Raji (cell line): ENCODE results near the gene SLC26A1.

Experiments used
- POLR2A ChIP-seq: IDR thresholded peaks from 2 replicates; pipeline ENCODE4 v1.6.1; 2011; ENCODE audit warnings: low read depth, low read length, control low read depth; ENCODE audit not compliant: insufficient read depth

The SLC26A1 gene

DNA sequence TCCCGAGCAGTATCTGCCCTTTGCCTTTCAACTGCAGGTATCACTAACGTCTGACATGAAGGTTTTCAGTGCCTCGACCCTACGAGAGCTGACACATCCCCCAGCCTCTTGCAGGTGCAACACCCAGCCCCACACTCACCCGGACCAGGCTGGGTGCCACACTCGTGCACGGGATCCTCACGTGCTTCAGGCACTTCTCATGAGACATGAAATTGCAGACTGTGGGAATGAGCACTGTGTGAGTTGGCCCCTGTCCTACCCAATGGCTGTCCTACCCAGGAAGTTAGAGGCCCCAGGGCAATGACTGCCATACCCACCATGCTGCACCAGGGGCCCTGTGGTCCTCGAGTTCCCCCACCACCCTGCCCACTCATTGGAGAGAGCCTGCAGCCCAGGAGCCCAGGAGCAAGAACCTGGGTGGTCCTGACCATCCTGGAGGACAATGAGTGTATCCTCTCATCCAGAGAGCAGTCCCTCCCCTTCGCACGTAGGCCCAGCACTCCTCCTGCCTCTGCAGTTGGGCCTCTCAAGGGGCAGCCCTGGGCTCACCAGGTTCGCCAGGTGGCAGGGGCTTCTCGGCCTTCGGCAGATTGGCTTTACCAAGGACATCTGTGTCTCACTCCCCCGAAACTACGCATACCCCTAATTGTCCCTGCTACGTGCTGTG, 22.2 kb downstream of the SLC26A1 start:
- TF ChIP-seq POLR2A: no peak

DNA sequence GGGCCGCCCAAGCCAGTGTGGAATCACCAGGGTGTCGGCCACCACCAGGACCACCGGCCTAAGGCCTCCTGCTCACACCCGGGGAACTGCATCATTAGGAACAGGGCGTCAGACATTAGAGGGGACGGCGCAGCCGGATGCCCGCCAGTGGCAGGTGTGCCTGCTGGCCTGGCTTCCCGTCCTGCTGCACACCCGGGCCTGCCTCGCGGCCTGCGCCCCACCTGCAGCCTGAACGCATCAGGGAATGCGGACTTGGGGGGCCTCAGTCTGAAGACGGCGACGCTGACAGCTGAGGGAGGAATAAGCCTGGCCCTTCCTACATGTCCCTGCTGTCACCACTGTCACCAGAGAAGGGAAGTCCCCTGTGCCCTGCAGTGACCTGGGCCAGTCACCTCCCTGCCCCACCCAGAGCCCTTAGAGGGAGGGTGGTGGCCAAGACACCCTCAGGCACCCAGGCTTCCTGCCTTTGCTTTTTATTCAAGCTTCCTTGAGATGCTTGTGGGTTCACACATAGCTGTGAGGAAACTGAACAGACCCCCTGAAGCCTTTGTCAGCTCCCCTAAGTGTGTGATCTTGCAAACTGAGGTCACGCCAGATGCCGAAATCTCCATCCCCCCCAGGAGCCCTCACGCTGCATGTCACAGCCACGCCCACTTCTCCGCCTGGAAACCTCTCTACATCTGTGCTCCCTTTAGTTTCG, 23.0 kb downstream of the SLC26A1 start:
- TF ChIP-seq POLR2A: no peak

DNA sequence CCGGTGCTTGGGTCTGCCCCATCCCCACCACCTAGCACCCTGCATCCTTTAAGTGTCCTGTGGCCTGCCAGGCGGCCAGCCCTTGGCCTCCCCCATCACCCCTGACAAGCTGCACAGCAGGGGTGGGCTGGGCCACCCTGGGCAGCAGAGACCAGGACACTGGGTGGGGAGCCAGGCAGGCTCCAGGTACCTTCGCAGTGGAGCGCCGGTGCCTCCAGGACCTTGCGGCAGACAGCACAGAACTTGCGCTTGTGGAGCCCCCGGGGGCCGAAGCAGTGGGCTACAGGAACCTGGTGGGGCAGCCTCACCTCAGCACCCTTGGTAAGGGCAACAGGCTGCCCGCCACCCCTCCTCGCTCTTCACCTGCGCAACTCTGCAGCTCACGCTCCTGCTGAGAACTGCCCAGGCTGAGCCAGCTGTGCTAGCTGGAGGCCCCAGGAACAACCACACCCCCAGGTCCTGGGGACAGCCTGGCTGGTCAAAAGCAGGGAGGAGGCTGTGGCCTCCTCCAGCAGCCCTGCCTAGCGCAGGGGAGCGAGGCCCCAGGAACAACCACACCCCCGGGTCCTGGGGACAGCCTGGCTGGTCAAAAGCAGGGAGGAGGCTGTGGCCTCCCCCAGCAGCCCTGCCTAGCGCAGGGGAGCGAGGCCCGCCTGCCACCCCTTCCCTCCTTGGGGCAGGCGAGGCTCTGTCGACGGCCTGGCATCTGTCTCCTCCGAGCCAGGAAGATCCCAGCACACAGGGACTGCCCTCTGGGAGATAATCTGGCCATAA, 24.4 kb downstream of the SLC26A1 start:
- no peak for TF ChIP-seq POLR2A

DNA sequence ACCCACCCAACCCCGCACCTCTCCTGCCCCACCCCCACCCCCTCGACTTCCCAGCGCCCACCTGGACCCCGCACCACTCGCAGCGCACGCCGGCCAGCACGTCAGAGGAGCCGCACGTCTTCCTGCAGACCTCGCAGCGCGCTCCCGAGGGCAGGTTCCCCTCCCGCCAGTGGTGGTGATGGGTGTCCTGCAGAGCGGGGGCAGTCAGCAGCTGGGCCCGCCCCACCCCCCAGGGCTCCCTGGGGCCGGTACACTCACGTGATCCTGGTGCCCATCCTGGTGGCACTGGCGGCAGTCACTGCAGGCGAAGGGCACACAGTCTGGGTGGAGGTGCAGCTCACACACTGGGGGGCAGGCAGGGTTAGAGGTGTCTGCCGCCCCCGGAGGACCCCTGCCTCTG, 25.0 kb downstream of the SLC26A1 start:
- no peak for TF ChIP-seq POLR2A

DNA sequence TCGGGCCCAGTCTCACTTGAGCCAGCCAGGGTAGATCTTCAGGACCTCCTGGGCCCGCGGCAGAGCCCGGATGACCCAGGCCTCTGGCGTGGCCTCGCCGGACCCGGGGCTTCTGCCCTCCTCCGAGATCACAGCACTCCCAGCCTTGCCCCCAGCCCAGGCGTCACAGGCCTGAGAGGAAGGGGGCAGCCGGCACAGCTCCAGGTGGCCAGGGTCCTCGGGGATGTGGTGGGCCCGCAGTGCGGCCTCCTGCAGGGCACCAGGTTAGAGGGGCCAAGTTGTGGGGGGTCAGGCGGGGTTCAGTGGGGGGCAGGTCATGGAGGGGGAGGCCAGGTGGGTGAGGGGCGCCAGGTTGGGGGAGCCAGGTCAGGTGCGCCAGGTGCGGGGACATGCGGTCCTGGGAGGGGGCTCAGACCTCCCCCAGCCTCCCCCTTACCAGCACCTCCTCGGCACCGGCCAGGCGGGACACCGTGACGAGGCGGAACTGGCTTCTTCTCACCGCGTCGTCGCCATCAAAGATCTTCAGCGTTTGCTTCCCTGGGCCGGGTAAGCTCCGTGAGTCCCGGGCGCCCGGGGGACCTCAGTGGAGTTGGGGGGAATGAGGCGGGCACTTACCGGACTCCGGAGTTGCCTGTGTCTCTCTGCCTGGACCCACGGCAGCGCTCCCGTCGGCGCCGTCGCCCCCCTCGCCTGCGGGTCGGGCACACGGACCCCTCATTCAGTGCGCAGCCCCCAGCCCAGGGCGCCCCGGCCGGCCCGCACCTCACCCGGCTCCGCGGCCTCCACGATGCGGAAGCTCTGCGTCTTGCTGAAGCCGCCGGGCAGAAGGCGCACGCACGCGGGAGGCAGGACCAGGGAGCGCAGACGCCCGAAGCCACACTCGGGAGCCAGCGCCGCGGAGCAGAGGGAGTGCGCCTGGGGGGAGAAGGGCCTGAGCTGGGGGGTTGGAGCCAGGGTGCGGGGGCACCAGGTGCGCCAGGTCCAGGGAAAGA, 25.8 kb downstream of the SLC26A1 start:
- TF ChIP-seq POLR2A: no peak

DNA sequence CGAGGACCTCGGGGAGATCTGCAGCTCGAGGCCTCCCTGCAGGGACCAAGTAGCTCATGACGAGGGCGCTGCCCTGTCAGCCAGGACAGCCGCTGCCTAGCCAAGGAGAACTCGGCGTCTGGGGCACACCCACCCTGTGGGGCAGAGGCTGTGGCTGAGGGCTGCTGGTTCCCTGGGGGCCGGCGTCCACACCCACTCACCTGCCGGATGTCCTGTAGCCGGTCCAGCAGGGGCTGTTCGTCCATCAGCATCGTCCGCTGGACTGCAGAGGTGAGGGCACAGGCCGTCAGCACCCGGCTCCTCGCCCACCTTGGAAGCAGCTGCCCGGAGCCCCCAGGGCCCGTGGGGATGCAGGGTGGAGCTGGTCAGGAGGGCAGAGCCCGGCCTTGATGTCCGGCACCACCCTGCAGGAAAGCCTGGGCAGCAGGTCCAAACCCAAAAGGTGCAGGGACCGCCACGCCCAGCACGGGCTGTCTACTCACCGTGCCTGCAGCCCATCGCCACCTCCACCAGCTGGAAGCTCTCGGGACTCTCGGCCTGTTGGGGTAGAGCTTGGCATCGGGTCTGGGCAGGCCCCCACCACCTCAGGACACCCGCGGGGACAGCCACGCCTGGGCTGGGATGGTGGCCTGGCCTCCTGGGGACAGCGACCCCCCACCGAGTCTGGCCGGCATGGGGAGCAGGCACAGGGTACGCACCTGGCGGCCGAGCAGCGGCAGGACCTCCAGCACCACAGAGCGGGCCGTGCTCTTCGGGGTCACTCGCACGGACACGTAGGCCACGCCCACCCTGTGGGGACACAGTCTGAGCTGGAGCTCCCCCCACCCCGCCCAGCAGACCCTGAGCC, 26.7 kb downstream of the SLC26A1 start:
- TF ChIP-seq POLR2A: no peak

DNA sequence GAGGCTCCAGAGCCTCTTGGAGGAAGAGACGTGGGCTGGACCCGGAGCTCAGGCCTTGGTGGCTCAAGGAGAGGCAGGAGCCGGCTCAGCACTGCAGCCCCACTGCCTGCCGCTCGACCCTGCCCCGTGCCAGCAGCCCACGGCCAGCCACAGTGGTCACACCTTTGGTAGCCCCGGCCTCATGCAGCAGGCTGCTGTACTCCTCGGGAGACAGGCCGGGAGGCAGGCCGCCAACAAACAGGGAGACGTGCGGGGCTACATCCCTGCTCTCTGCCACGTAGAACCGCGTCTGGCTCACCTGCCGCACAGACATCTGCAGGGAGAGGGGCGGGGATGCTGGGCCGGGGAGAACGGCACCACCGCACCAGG, 27.5 kb downstream of the SLC26A1 start:
- TF ChIP-seq POLR2A: no peak

DNA sequence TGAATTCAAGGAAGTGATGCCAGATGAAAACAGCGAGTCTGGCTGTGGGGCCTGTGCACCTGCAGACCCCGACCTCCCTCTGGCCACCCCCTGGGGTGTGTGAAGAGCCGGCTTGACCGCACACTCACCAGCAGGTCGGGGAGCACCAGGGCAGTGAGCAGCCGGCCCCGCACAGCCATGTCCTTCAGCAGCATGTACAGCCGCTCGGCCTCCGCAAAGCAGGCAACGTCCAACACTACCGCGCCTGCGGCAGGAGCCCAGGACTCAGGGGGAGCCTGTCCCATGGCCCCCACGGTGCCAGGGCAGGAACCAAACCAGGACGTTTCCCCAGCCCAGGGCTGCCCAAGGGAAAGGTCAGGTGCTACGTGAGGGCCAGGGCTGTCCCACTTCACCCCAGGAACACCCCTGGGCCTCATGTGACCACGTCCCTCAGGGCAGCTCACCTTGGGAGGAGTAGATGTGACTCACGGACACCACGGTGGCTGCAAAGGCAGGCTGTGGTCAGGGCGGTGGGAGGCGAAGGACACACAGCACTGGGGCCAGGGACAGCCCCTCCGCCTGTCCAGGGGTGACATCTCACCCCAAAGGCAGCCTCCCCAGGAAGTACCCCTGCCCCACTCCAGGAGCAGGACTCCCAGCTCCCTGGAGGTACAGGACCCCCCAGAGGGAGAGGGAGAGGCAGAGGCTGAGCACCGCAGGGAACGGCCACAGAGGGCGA, 28.0 kb downstream of the SLC26A1 start:
- TF ChIP-seq POLR2A: no peak

DNA sequence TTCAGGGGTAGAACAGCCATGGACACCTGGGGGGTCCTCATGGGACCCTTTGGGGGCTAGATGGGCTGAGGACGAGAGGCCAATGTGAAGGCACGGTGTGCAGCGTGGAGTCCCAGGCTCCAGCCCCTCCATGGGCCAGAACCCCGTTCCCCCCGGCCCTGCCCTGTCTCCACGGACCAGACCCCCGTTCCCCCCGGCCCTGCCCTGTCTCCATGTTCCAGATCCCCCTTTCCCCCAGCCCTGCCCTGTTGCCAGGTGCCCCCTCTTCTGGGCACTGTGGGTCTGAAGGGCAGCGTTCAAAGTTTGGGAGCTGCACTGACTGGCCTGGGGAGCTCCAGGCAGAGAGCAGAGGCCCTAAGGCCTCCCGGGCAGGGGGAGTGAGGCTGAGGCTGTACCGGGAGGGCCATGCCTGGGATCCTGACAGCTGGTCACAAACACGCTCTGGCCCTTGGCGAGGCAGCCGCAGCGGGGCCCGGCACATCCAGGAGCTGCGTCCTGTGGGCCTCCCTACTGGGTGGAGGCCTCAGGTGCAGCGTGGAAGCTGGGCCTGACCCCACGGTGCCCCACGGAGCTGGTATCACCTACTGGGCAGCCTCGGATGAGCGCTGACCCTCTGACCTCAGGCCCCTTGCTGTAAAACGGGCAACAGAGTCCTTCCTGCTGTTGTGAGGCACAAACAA, 28.7 kb downstream of the SLC26A1 start:
- no peak for TF ChIP-seq POLR2A

DNA sequence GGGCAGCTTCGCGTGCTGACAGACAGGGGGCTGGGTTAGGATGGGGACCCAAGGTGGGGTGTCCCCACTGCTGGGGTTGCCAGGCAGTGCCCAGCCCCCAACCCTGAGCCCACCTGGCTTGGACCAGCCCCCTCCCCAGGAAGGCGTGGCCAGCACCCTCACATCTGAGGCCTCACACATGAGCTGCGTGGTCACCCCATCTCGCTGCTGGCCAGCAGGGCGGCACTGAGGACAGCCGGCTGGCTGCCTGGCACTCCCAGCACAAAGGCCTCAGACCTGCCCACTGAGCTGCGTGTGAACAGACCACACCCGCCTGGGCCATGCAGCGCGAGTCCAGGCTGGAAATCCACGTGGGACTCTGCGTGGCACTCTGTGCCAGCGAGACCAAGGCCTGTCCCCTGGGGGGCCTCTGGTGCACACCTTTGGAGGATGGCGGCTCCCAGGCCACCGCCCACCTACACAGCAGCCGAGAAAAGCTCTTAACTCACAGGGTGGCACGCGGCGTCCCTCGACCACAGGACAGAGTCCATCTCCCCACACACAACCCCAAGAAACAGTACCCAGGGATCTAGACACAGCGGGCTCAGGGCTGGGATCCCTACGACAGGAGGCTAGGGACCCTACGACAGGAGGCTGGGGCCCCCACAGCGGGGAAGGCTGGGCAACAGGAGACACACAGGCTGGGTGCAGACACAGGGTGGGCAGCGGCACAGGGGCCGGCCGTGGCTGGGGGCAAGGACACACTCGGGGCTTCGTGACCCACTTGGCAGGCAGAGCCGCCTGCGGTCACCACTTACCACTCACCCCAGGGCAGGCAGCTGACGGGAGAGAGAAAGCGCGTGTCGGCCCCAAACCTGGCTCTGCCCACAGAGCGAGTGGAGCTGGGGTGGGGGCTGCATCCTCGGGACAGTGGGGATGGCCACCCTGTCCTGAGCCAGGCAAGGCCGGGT, 29.7 kb downstream of the SLC26A1 start:
- no peak for TF ChIP-seq POLR2A

DNA sequence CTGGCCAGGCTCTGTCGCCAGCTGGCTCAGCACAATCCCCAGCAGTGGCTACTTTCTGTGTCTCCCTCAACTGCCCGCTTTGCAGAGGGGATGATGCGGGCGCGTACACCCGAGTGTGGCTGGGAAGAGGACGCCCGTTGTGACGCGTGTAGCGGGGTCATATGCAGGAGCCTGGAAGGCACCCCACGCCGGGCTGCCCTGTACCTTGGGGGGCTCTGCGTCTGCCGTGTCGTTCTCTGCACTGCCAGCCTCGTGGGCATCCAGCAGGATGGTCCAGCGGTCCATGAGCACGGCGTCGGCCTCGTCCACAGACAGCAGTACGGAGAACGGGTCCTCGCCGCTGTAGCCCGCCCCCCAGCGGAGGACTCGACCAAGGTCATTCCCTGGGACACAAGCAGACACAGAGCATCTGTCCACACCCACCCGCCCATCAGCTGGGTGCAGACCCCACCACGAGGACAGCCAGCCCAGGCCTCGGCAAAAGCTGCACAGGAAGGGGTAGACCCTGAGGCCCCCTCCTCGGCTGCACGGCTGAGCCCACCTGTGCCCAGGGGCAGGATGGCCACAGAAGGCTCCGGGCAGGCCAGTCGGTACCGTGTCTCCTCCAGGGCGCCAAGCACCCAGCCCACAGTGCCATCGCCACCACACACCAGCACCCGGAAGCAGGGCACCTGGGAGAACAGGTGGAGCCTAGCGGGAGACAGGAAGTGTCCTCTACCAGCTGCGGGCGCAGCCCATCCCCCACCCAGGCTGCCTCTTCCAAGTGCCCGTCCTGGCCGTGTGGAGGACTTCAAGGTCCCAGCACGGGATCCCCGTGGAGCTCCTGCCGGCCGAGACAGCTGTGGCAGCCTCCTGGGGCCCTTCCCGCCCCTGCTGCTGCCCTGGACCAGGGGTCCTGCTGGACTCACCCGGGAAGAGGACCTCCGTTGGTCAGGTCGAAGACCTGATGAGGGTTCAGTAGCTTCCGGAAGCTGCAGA, 30.7 kb downstream of the SLC26A1 start:
- no peak for TF ChIP-seq POLR2A
